Thyroid gland (tissue), 4 donors: ENCODE measurements around the gene ZNF224.

Experiments used
- CTCF ChIP-seq, 6 experiments: fragments of 200-600 bp in 3 of 6; fragments of 450-650 bp in 3 of 6; sonication (generic) in 3 of 6; IDR thresholded peaks; one replicate each; pipeline ENCODE4 v1.5.1; 2016 to 2019; ENCODE audit warnings: antibody characterized with exemption in 6 of 6, mild to moderate bottlenecking in 2 of 6, inconsistent platforms in 1 of 6, moderate library complexity in 1 of 6
- POLR2A ChIP-seq, 2 donors: fragments of 450-650 bp; IDR thresholded peaks; one replicate each; pipeline ENCODE4 v1.6.1; 2017; ENCODE audit warnings: antibody characterized with exemption in 2 of 2, mild to moderate bottlenecking in 2 of 2, moderate library complexity in 1 of 2

- no peak for TF ChIP-seq POLR2A (IDR thresholded peaks at IDR 0.05)
- no peak for TF ChIP-seq CTCF (IDR thresholded peaks at IDR 0.05)
Measured at GRCh38 chr19:44113784-44114390, 19.7 kb downstream of the ZNF224 start.
